ENCODE measurements around the gene FRYL.

DNA sequence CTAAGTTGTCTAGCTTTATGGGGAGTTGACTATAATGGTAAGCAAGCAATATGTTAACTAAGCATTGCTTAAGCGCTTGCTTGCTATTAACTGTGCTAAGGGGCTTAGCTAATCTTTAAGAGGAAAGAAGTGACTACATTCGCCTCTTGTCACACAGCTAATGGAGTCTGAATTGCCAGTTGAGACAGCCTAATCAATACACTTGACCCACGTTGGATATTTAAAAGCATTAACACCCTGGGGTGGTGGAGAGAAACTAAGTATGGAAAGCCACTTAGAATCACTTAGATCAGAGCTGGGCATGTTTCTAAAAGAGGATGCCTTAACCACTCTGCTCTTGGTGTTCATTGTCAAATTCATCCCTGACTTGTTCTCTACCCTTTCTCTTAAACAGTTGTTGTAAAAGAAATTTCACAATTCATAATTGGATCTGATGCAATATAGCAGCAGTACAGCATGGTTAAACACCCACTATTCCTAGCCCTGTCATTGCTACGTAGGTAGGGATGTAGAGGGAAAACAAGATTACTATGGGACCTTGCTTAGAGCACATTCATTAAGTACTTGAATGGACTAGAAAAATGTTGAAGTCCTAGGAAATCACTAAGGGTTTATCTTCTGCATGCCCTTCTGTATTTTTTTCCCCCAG is 286.5 kb downstream of the FRYL start:
- no peak for TF ChIP-seq CTCF (IDR thresholded peaks at IDR 0.05)
- TF ChIP-seq POLR2A (IDR thresholded peaks at IDR 0.05), result no peak
- no peak for TF ChIP-seq POLR2AphosphoS5 (IDR thresholded peaks at IDR 0.05)

All from breast epithelium (tissue), 3 donors.